GM23338 (cell line): ENCODE results near the gene SLC25A22. TPM values are rescaled to one million over a fixed set of nuclear protein-coding genes. Genes with fewer than 3 reads are reported as not detected.

Experiments
- ATAC-seq: fragments of 200-7000 bp; cut with Tn5 transposase; 3 replicates; pipeline ENCODE4 v1.9.1; 2020
- DNase-seq: peaks from one replicate; pipeline ENCODE4 v3.0.0-alpha.2; 2015; ENCODE audit warnings: low spot score
- H2AFZ ChIP-seq: fragments of 200-600 bp; sonication (generic); 2 replicates; pipeline ENCODE4 v1.8.0; 2016; ENCODE audit warnings: antibody characterized with exemption, mild to moderate bottlenecking, moderate library complexity
- H3F3A ChIP-seq: fragments of 200-600 bp; sonication (generic); replicated peaks from 2 replicates; pipeline ENCODE4 v1.8.0; 2017; ENCODE audit warnings: antibody characterized with exemption, mixed run types, low read depth
- H3K27ac ChIP-seq: fragments of 200-600 bp; sonication (generic); 2 replicates; pipeline ENCODE4 v1.6.1; 2016; ENCODE audit warnings: low read depth
- H3K27me3 ChIP-seq: fragments of 200-600 bp; sonication (generic); 2 replicates; pipeline ENCODE4 v1.8.0; 2016; ENCODE audit warnings: mild to moderate bottlenecking, mixed run types, moderate library complexity; ENCODE audit not compliant: insufficient read depth
- H3K36me3 ChIP-seq: fragments of 200-600 bp; sonication (generic); 2 replicates; pipeline ENCODE4 v1.8.0; 2016; ENCODE audit warnings: mild to moderate bottlenecking; ENCODE audit not compliant: insufficient read depth
- H3K4me1 ChIP-seq: fragments of 200-600 bp; sonication (generic); 2 replicates; pipeline ENCODE4 v1.8.0; 2016; ENCODE audit warnings: mild to moderate bottlenecking, moderate library complexity; ENCODE audit not compliant: insufficient read depth
- H3K4me2 ChIP-seq: fragments of 200-600 bp; sonication (generic); 2 replicates; pipeline ENCODE4 v1.7.1; 2017; ENCODE audit warnings: mixed run types
- H3K4me3 ChIP-seq: fragments of 200-600 bp; sonication (generic); 2 replicates; pipeline ENCODE4 v1.6.1; 2016; ENCODE audit warnings: mixed run types
- H3K79me2 ChIP-seq: fragments of 200-600 bp; sonication (generic); replicated peaks from 2 replicates; pipeline ENCODE4 v1.8.0; 2017; ENCODE audit warnings: mild to moderate bottlenecking; ENCODE audit not compliant: insufficient read depth
- H3K9me2 ChIP-seq: fragments of 200-600 bp; sonication (generic); 2 replicates; pipeline ENCODE4 v1.8.0; 2017; ENCODE audit not compliant: insufficient read depth
- H4K20me1 ChIP-seq: fragments of 200-600 bp; sonication (generic); replicated peaks from 2 replicates; pipeline ENCODE4 v1.8.0; 2017; ENCODE audit warnings: mild to moderate bottlenecking; ENCODE audit not compliant: insufficient read depth
- H3K27ac Mint-ChIP-seq: 2 replicates; pipeline ENCODE4 v1.8.0; 2020; ENCODE audit warnings: inconsistent platforms, mild to moderate bottlenecking, moderate library complexity, mixed read lengths
- H3K27me3 Mint-ChIP-seq: 3 replicates; pipeline ENCODE4 v1.8.0; 2022; ENCODE audit warnings: low read depth, mild to moderate bottlenecking, moderate library complexity, mixed read lengths, inconsistent platforms; ENCODE audit not compliant: insufficient read depth, poor library complexity
- H3K36me3 Mint-ChIP-seq: 3 replicates; pipeline ENCODE4 v1.8.0; 2021; ENCODE audit warnings: low read depth, mild to moderate bottlenecking, inconsistent platforms, moderate library complexity, mixed read lengths
- H3K4me1 Mint-ChIP-seq: 3 replicates; pipeline ENCODE4 v1.8.0; 2020; ENCODE audit warnings: mild to moderate bottlenecking, inconsistent platforms, mixed read lengths
- H3K4me3 Mint-ChIP-seq: 3 replicates; pipeline ENCODE4 v1.8.0; 2021; ENCODE audit warnings: moderate library complexity, mild to moderate bottlenecking, inconsistent platforms, mixed read lengths
- H3K9me3 Mint-ChIP-seq: 3 replicates; pipeline ENCODE4 v1.8.0; 2020; ENCODE audit warnings: moderate library complexity, mild to moderate bottlenecking, inconsistent platforms, mixed read lengths
- CREB1 ChIP-seq: fragments of 250-450 bp; sonication (Bioruptor Pico); IDR thresholded peaks from 2 replicates; pipeline ENCODE4 v1.5.0; 2020; ENCODE audit warnings: low read depth, mild to moderate bottlenecking, moderate library complexity
- CTCF ChIP-seq, 2 experiments: fragments of 200-600 bp in 1 of 2; sonication (generic) in 1 of 2; conservative IDR thresholded peaks; 2 replicates each; pipeline versions ENCODE4 v1.5.1 to v1.6.1; 2016 to 2017; ENCODE audit warnings: antibody characterized with exemption in 2 of 2, low read depth in 2 of 2, mild to moderate bottlenecking in 2 of 2, moderate library complexity in 1 of 2
- ETS1 ChIP-seq: IDR thresholded peaks from 2 replicates; pipeline ENCODE4 v1.6.1; 2016; ENCODE audit warnings: antibody characterized with exemption
- EZH2 ChIP-seq: fragments of 200-600 bp; sonication (generic); IDR thresholded peaks from one replicate; pipeline ENCODE4 v1.8.0; 2017; ENCODE audit warnings: antibody characterized with exemption, mild to moderate bottlenecking, low read depth; ENCODE audit not compliant: unreplicated experiment
- EZH2phosphoT487 ChIP-seq: fragments of 200-600 bp; sonication (generic); IDR thresholded peaks from one replicate; pipeline ENCODE4 v1.8.1; 2018; ENCODE audit warnings: antibody characterized with exemption; ENCODE audit not compliant: unreplicated experiment
- JUNB ChIP-seq: IDR thresholded peaks from one replicate; pipeline ENCODE4 v1.6.1; 2016; ENCODE audit warnings: antibody characterized with exemption; ENCODE audit not compliant: unreplicated experiment
- NANOG ChIP-seq: IDR thresholded peaks from 2 replicates; pipeline ENCODE4 v1.6.1; 2016; ENCODE audit warnings: antibody characterized with exemption, borderline replicate concordance
- POLR2AphosphoS5 ChIP-seq: IDR thresholded peaks from 2 replicates; pipeline ENCODE4 v1.6.1; 2016; ENCODE audit warnings: antibody characterized with exemption, low read depth
- REST ChIP-seq: IDR thresholded peaks from one replicate; pipeline ENCODE4 v1.6.1; 2018; ENCODE audit warnings: antibody characterized with exemption; ENCODE audit not compliant: unreplicated experiment
- STAT1 ChIP-seq: IDR thresholded peaks from one replicate; pipeline ENCODE4 v1.6.1; 2016; ENCODE audit warnings: antibody characterized with exemption; ENCODE audit not compliant: unreplicated experiment
- ZNF114 ChIP-seq: fragments of 250-450 bp; sonication (Bioruptor Pico); IDR thresholded peaks from 2 replicates; pipeline ENCODE4 v1.5.0; 2020; ENCODE audit warnings: mild to moderate bottlenecking, moderate library complexity
- ZNF331 ChIP-seq: fragments of 250-450 bp; sonication (Bioruptor Pico); IDR thresholded peaks from 2 replicates; pipeline ENCODE4 v1.5.0; 2020; ENCODE audit warnings: low read depth, mild to moderate bottlenecking, moderate library complexity
- ZNF462 ChIP-seq: fragments of 250-450 bp; sonication (Bioruptor Pico); IDR thresholded peaks from 2 replicates; pipeline ENCODE4 v1.5.0; 2020; ENCODE audit warnings: mild to moderate bottlenecking, moderate library complexity
- polyA plus RNA-seq: library from polyadenylated mRNA; unstranded; fragments of >200 nt; fragmentation: Nextera tagmentation; extraction: Ambion mirVana; gene quantifications from 2 replicates; pipeline ENCODE4 v1.2.1, GENCODE V29; 2016
- total RNA-seq: library from RNA; depleted of rRNA; stranded (reverse); fragments of >200 nt; shearing (Covaris generic); gene quantifications from 2 replicates; pipeline ENCODE4 v1.2.3, GENCODE V29; 2014

Gene SLC25A22
- total and polyA plus RNA-seq, 2 experiments from 2014 or later, result 21.0 to 46.4 TPM

GRCh38 chr11:829176-829846, 31.2 kb upstream of the SLC25A22 start:
- ATAC-seq (peak; percentile 3), DNase-seq (peak; percentile 64)
- Mint-ChIP-seq H3K27me3 (peaks cover 62% of the 10 kb centered on the region), H3K9me3 (no peaks in the 10 kb centered on the region; the same call in 2 of the 3 replicates), H3K4me3 (peak overlapping the region; percentile 64), H3K27ac (no peak overlapping the region), H3K4me1 (peaks cover 50% of the 10 kb centered on the region), H3K36me3 (peaks cover 7% of the 10 kb centered on the region; the same call in 1 of the 3 replicates)
- peak overlapping the region; percentile 80 for H2AFZ ChIP-seq
- H3K4me1 ChIP-seq, result peaks cover 34% of the 10 kb centered on the region
- 0 out of 2 replicates have a peak, but pooled peaks cover 5% of the 10 kb centered on the region for H3K79me2 ChIP-seq
- peaks cover 6% of the 10 kb centered on the region; the same call in 1 of the 2 replicates for H4K20me1 ChIP-seq
- no peak overlapping the region for H3K27ac ChIP-seq
- no peaks in the 10 kb centered on the region for H3K9me2 ChIP-seq
- peak overlapping the region; percentile 98 for H3K4me2 ChIP-seq
- H3K4me3 ChIP-seq, result peak overlapping the region; percentile 89
- no peaks in the 10 kb centered on the region for H3K36me3 ChIP-seq
- TF ChIP-seq POLR2AphosphoS5 (no peak; the same call in 1 of the 2 replicates), STAT1 (no peak), ZNF331 (no peak), REST (no peak), CREB1 (CRISPR knock-in tag) (no peak), ZNF462 (no peak), ETS1 (no peak), NANOG (no peak), ZNF114 (no peak), EZH2phosphoT487 (no peak), JUNB (no peak), CTCF (conservative IDR thresholded peaks at IDR 0.05; ENCODE audit: low read depth in 2 of 2) (no peak), EZH2 (no peak)
- peaks cover 30% of the 10 kb centered on the region for H3F3A ChIP-seq
- peaks cover 28% of the 10 kb centered on the region for H3K27me3 ChIP-seq
